Cortex of kidney (tissue), 1 donor: ENCODE results near the gene SMIM41.

Experiments used
- DNase-seq: peaks from one replicate; lab custom pipeline; 2025; lab: John Stamatoyannopoulos, UW

SMIM41 gene

DNA sequence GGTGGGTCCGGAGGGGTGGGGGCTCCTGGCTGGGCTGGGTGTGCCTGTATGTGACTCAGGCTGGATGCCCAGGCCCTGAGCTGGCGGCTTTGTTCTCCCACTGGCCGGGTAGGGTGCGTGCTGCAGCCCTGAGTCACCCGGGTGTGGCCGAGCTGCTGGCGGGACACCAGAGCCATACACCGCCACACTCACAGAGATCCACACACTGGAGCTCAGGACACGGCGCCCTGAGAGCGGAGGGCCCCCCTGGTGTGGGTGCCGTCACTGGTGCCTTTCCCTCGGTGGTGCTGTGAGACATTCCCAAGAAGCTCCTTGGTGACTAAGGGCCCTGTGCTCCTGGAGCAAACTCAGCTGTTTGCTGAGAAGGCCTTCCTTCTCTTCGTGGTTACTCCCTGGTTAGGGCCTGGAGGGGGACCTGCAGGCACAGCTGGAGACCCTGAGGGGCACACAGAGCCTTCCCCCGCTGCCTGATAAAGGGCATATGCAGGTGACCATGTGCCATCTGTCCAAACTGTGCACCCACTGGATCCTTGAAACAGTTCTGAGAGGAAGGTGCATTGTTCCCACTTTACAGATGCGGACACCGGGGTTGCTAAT lies 68.0 kb downstream of the SMIM41 start:
- no peak for DNase-seq

DNA sequence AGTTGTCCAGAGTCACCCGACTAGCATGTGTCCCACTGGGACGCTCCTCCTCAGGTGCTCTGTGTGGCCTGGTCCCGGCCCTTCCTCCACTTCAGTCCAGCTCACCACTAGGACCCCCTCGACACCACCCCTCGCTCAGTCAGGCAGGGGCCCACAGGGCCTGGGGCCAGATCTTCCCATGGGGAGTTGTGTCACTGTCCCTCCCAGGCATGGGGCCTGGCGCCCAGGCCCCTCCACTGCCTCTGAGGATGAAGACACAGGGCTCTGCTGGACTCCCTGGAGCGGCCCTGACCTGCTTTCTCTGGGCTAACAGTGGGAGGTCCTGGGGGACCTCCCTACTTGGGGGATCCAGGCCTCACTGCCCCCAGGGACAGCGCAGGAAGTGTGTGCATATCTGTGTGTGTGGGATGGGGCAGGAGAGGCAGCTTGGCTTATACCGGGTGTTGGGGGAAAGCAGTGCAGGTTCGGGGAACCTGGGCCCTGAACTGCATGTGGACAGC lies 68.5 kb downstream of the SMIM41 start:
- no peak for DNase-seq

DNA sequence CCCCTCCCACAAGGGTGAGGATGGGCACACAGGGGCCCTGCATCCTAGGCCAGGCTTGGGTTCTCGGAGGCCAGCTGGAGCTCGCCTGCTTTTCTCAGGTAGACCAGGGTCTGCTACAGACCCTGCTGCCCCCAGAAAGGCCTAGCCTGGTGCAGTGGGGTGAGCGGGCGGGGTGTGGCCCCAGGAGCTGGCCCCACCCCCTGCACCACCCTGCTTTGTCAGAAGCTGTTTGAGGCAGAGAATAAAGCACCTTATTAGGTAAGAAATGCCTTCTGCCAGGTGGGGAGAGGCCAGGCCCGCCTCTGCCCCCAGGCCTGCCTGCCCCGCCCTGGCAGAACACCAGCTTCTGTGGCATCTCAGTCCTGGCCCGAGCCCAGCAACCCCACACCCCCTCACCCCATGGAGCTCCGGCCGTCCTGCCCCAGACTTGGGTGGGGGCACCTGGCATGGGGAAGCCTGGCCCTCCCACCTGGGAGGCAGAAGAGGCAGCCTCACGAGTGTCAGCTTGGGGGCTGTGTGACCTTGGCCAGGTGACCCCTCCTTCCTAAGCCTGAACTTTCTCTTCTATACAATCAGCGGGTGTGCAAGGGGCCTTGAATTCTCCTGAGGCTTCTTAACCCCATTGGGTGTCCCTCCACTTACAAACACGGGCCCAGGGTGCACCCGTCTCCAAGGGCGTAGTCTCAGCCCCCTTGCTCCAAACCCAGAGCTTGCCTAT lies 69.1 kb downstream of the SMIM41 start:
- DNase-seq, result no peak

DNA sequence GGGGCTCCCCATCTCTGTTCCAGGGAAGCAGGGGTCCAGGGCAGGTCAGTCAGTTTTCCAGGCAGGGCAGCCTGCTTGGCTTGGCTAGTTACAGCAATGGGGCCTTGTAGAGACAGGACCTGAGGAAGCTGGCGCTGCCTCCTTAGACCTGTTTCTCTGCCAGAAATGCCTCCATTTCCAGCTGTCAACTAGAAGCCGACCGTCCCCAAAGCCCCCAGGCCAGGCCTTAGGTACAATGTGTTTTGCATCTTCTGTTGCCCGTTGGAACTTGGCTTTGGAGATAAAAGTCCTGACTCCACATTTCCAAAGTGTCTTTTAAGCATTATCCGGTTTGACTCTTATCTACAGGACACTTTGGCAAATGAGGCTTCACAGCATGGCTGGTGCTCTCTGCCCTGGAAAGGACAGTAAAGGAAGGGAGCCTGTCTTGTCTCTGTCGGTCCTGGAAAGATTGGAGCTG lies 69.7 kb downstream of the SMIM41 start:
- DNase-seq, result no peak

DNA sequence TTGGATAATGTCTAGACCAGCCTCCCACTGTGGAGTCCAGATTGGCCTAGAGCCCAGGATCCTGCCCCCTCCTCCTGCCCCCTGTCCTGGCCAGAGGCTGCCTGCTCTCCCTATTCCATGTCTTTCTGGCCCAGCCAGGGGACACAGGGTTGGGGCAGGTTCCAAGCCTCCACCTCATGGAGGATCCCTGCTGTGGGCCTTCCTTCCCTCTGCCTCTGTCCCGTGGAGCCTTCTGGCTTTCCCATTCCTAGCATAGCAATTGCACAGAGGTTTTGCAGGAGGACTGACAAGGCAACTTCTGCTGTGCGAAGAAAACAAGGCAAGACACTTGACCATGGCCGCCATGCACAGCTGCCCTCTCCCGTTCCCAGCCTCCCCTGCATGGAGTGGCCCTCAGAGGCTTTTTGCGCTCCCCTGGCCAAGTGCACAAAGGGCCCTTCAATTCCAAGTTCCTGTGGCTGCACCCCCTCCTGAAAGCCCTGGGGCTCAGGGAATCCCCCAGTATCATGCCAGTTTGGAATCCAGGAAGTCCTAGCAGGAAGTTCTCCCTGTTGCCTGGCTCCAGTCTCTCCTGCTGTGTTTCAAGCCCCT lies 70.2 kb downstream of the SMIM41 start:
- DNase-seq, result no peak

- DNase-seq, result no peak
These were observed 71.8 kb downstream of the SMIM41 start for GRCh38 chr12:52151153-52151836.

DNA sequence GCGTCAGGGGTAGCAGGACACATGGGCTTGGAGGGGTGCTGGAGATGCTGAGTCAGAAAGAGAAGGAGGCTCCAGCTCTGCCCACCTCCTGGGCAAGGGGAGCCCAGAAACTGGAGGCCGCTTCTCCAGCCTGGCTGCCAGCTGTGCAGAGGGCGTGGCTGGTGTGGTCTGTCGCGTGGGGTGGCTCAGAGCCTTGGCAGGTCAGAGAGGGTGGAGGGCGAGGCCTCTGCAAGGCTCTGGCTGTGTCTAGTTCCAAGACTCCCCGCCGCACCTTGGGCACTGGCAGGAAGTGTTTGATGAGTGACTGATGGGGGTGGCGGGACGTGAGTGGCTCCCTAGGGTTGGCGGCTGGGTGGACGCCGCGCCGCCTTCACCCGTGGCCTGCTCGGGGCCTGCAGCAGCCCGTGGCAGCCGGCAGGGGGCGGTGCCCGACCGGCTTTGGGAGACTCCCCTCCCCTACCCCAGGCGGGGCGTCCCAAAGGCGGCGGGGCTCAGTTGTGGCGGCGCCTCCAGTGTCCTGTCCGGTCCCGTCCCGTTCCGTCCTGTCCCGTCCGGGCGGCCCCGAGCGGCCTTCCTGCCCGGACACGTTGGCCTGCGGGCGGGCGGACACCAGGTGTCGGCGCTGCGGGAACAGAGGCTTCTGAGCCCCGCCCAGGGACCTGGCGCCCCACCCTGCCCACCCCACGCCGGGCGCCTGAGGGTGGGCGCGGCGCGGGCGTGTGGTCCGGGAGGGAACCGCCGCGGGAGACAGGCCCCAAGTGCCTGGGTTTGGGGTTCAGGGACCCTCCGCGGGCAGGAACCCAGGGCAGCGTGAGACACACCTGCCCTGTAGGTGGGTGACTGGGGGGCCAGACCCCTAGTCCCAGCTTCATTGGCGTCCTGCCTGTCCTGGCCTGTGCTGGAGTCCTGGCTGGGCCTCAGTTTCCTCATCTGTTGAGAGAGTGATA lies 72.6 kb downstream of the SMIM41 start:
- no peak for DNase-seq

GRCh38 chr12:52152905-52153317 lies 73.4 kb downstream of the SMIM41 start:
- DNase-seq, result no peak

- no peak for DNase-seq
These were observed 75.8 kb downstream of the SMIM41 start for GRCh38 chr12:52155048-52155868.

GRCh38 chr12:52156311-52156710 lies 76.8 kb downstream of the SMIM41 start:
- no peak for DNase-seq

DNA sequence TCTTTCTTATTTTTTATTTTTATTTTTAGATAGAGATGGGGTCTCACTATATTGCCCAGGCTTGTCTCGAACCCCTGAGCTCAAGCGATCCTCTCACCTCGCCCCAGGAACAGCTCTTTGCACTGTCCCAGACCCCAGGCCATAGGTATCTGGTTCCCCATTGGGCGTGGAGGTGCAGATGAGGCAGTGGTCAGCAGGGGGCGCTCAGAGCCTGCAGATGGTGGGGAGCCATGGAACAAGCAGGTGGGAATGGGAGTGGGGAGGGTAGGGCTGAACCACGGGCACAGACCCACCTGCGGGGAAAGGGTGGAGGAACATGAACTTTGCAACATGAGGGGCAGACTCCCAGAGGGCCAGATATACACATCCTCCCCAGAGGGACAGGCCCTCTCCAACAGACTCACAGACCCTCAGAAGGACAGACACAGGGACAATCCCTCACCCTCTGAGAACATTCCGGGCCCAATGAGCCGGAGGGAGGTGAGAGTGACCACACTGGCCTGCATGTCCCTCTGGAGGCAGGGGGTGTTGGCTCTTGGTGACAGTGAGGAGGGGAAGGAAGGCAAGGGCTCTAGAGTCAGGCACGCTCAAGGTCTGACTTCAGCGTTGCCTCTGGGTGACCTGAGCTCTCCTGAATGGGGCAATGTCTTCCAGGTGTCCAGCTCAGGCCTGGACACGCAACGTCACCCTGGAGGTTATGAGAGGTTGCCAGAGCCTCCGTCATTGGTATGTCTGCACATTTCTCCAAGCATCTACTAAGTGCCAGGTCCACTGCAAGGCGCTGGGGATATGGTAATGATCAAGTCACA lies 77.5 kb downstream of the SMIM41 start:
- DNase-seq, result no peak

- DNase-seq, result no peak
These were observed 78.2 kb downstream of the SMIM41 start for GRCh38 chr12:52157566-52158150.
